Panc1 (cell line): ENCODE results near the gene NOP14. TPM values are rescaled to one million over a fixed set of nuclear protein-coding genes. Genes with fewer than 3 reads are reported as not detected.
A peak's percentile ranks its signal among the peaks of the same experiment; 100 is the strongest.

ENCODE experiments used
- ATAC-seq: fragments of 200-7000 bp; cut with Tn5 transposase; 2 replicates; pipeline ENCODE4 v1.9.1; 2020; ENCODE audit warnings: mild to moderate bottlenecking, moderate library complexity
- BruUV-seq: library from RNA; stranded (reverse); fragments of 400-500 nt; replicated peaks from 2 replicates; lab custom pipeline; 2021; lab: Mats Ljungman, UMichigan
- CTCF ChIA-PET: fragments of 300-600 bp; sonication (Branson Sonifier 250); formaldehyde crosslinking; loops from one replicate; lab custom pipeline; 2022; ENCODE audit warnings: antibody characterized with exemption; lab: Charles Lee
- POLR2A ChIA-PET: fragments of 300-600 bp; sonication (Branson Sonifier 250); formaldehyde crosslinking; loops from one replicate; lab custom pipeline; 2022; ENCODE audit warnings: antibody characterized with exemption; lab: Charles Lee
- DNase-seq: peaks from one replicate; pipeline ENCODE4 v3.0.0-alpha.2; 2010; ENCODE audit warnings: low read depth, low spot score
- H3K27ac ChIP-seq: 2 replicates; pipeline ENCODE4 v1.5.1; 2011; ENCODE audit warnings: mild to moderate bottlenecking, low read length, inconsistent platforms
- H3K27me3 ChIP-seq: fragments of 200-500 bp; sonication (Bioruptor generic); 2 replicates; pipeline ENCODE4 v1.6.0; 2014; ENCODE audit warnings: low read length, inconsistent platforms; ENCODE audit not compliant: control insufficient read depth, insufficient read depth
- H3K36me3 ChIP-seq: fragments of 200-500 bp; sonication (Bioruptor generic); 2 replicates; pipeline ENCODE4 v1.5.1; 2014; ENCODE audit warnings: inconsistent platforms, mild to moderate bottlenecking, low read length, moderate library complexity; ENCODE audit not compliant: control insufficient read depth, insufficient read depth
- H3K4me1 ChIP-seq: 2 replicates; pipeline ENCODE4 v1.5.1; 2011; ENCODE audit warnings: inconsistent platforms, mild to moderate bottlenecking, low read length, moderate library complexity; ENCODE audit not compliant: control insufficient read depth, insufficient read depth
- H3K4me3 ChIP-seq, 2 experiments: 2 replicates each; pipeline ENCODE4 v1.5.1; 2011 to 2012; ENCODE audit warnings: low read depth in 2 of 2, low read length in 2 of 2, mild to moderate bottlenecking in 2 of 2, inconsistent platforms in 1 of 2, moderate library complexity in 1 of 2
- H3K9me3 ChIP-seq: fragments of 200-500 bp; sonication (Bioruptor generic); 2 replicates; pipeline ENCODE4 v1.5.1; 2014; ENCODE audit warnings: low read depth, mild to moderate bottlenecking, inconsistent platforms, low read length, moderate library complexity; ENCODE audit not compliant: control insufficient read depth, insufficient read depth
- CTCF ChIP-seq: fragments of 450-650 bp; IDR thresholded peaks from 2 replicates; pipeline ENCODE4 v1.5.1; 2017; ENCODE audit warnings: mild to moderate bottlenecking
- POLR2AphosphoS5 ChIP-seq: IDR thresholded peaks from 2 replicates; pipeline ENCODE4 v1.6.1; 2012; ENCODE audit warnings: mild to moderate bottlenecking, low read depth, low read length, moderate library complexity
- SIN3A ChIP-seq: IDR thresholded peaks from 2 replicates; pipeline ENCODE4 v1.6.1; 2012; ENCODE audit warnings: low read depth, mild to moderate bottlenecking, low read length, moderate library complexity, borderline replicate concordance; ENCODE audit not compliant: insufficient read depth
- TCF7L2 ChIP-seq: IDR thresholded peaks from 2 replicates; pipeline ENCODE4 v1.6.1; 2011; ENCODE audit warnings: mild to moderate bottlenecking, low read depth, low read length, inconsistent platforms
- in situ Hi-C: cut with HindIII; loops from 2 replicates; pipeline ENCODE4 v1.10.0; 2016; ENCODE audit warnings: low sequenced_read_pairs, low pct_unique_long_range_greater_than_20kb
- intact Hi-C: fragments of 100-400 bp; cut with micrococcal nuclease; formaldehyde crosslinking; loops from one replicate; pipeline ENCODE4 v1.10.0; 2022; ENCODE audit not compliant: unreplicated experiment
- total RNA-seq: library from RNA; stranded (reverse); gene quantifications from one replicate; pipeline ENCODE4 v1.2.1, GENCODE V29; 2021; ENCODE audit not compliant: unreplicated experiment
- TF ChIP-seq, protein P1 (sequence below), 2 experiments: IDR thresholded peaks; 2 replicates each; pipeline ENCODE4 v1.6.1; 2011 to 2012; ENCODE audit warnings: low read depth in 2 of 2, control low read depth in 1 of 2, low read length in 1 of 2, mild to moderate bottlenecking in 1 of 2, moderate library complexity in 1 of 2; ENCODE audit not compliant: insufficient read depth in 1 of 2

Gene NOP14
- total RNA-seq, 1 experiment from 2014 or later: 32.9 TPM

GRCh38 chr4:2963966-2964471, 813 bp upstream of the NOP14 start:
- no peaks in the 10 kb centered on the region for H3K9me3 ChIP-seq
- POLR2A ChIA-PET: no interaction called here
- in situ Hi-C loops: no loop called here
- peaks cover 9% of the 10 kb centered on the region for H3K36me3 ChIP-seq
- intact Hi-C loops: no loop called here
- H3K4me3 ChIP-seq: peak overlapping the region; percentile 80 to 84
- no peaks in the 10 kb centered on the region for H3K27me3 ChIP-seq
- CTCF ChIA-PET: interaction anchor here (0.7 kb wide), 1 partner anchor 82 kb away, joined by 3 read pairs; no protein-coding TSS in a partner anchor
- no peak for DNase-seq
- peaks cover 3% of the 10 kb centered on the region; the same call in 1 of the 2 replicates for H3K4me1 ChIP-seq
- TF ChIP-seq TCF7L2: no peak
- TF ChIP-seq, protein P1, sequence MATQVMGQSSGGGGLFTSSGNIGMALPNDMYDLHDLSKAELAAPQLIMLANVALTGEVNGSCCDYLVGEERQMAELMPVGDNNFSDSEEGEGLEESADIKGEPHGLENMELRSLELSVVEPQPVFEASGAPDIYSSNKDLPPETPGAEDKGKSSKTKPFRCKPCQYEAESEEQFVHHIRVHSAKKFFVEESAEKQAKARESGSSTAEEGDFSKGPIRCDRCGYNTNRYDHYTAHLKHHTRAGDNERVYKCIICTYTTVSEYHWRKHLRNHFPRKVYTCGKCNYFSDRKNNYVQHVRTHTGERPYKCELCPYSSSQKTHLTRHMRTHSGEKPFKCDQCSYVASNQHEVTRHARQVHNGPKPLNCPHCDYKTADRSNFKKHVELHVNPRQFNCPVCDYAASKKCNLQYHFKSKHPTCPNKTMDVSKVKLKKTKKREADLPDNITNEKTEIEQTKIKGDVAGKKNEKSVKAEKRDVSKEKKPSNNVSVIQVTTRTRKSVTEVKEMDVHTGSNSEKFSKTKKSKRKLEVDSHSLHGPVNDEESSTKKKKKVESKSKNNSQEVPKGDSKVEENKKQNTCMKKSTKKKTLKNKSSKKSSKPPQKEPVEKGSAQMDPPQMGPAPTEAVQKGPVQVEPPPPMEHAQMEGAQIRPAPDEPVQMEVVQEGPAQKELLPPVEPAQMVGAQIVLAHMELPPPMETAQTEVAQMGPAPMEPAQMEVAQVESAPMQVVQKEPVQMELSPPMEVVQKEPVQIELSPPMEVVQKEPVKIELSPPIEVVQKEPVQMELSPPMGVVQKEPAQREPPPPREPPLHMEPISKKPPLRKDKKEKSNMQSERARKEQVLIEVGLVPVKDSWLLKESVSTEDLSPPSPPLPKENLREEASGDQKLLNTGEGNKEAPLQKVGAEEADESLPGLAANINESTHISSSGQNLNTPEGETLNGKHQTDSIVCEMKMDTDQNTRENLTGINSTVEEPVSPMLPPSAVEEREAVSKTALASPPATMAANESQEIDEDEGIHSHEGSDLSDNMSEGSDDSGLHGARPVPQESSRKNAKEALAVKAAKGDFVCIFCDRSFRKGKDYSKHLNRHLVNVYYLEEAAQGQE (IDR thresholded peaks at IDR 0.05; ENCODE audit: insufficient read depth in 1 of 2, low read depth in 2 of 2, low read length in 1 of 2): no peak
- no peak for TF ChIP-seq SIN3A
- no peak for TF ChIP-seq POLR2AphosphoS5
- no peak for TF ChIP-seq CTCF
- no TSS peak for BruUV-seq
- ATAC-seq: peak; percentile 66
- 0 out of 2 replicates have a peak overlapping the region, but pooled peaks have one; percentile 17 for H3K27ac ChIP-seq

DNA sequence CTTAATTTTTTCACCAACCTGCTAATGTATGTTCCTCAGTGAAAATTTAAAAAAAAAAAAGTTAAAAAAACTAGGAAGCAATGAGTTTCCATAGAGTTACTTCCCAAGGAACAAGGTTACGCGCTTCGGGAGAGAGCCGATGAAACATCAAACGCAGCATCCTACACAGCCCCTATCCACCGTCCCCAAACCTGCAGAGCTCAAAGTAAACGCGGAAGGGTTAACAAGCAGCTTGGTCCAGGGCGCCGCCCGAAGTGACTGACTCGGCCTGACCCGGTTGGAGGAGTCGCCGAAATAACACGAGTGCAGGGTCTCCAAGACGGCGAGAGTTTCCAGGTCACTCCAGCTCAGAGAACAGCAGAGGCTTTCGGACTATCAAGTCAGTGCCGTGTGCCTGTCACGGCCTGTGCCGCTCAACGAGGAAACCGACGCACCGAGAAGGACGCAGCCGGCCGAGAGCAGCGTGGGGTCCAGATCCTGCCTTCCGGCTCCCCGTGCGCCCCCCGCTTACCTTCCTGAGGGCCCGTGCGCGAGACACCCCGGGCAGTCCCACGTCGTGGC, 512 bp downstream of the NOP14 start:
- DNase-seq (no peak), ATAC-seq (peak; percentile 54)
- no peaks in the 10 kb centered on the region for H3K9me3 ChIP-seq
- in situ Hi-C loops: no loop called here
- POLR2A ChIA-PET: no interaction called here
- H3K36me3 ChIP-seq: peaks cover 9% of the 10 kb centered on the region
- intact Hi-C loops: no loop called here
- TF ChIP-seq TCF7L2: 0 out of 2 replicates have a peak, but pooled peaks have one; percentile 57
- TF ChIP-seq SIN3A: no peak
- peak overlapping the region; percentile 80 to 84 for H3K4me3 ChIP-seq
- peak overlapping the region; percentile 83 for H3K27ac ChIP-seq
- BruUV-seq: no TSS peak
- peaks cover 6% of the 10 kb centered on the region for H3K4me1 ChIP-seq
- CTCF ChIA-PET: no interaction called here
- no peaks in the 10 kb centered on the region for H3K27me3 ChIP-seq
